Stimulated activated CD4-positive, alpha-beta T cell treated with anti-CD3 and anti-CD28 coated beads, Interleukin-2, amount 100 ng/mL, for 24 hours (primary cell): Measurements from ENCODE around the gene FNIP2.

Source experiments
- DNase-seq, 2 donors: peaks; one replicate each; pipeline ENCODE4 v3.0.0-alpha.2; 2020

Gene FNIP2

GRCh38 chr4:158845311-158846041 lies 76.7 kb downstream of the FNIP2 start:
- DNase-seq: no peak

- DNase-seq: no peak
Observed at GRCh38 chr4:158847535-158847934, 78.7 kb downstream of the FNIP2 start.

DNA sequence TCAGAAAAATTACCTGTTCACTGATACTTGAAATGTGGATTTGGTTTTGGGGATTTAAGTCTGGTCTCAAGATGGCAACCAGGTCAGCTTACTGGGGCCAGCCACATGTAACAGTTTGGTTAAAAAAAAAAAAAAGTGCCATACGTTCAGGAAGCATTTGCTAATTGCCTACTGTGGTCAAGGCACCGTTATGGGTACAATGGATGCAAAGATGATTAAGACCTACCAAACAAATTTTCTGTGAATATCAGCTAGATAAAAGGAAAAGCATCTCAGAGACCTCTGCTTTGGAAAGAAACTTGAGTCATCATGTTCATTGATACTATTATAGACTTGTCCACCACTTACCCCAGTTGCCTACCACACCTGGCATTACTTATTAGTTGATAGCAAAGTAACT lies 80.9 kb downstream of the FNIP2 start:
- DNase-seq: no peak

GRCh38 chr4:158850371-158850770 lies 81.5 kb downstream of the FNIP2 start:
- no peak for DNase-seq

DNA sequence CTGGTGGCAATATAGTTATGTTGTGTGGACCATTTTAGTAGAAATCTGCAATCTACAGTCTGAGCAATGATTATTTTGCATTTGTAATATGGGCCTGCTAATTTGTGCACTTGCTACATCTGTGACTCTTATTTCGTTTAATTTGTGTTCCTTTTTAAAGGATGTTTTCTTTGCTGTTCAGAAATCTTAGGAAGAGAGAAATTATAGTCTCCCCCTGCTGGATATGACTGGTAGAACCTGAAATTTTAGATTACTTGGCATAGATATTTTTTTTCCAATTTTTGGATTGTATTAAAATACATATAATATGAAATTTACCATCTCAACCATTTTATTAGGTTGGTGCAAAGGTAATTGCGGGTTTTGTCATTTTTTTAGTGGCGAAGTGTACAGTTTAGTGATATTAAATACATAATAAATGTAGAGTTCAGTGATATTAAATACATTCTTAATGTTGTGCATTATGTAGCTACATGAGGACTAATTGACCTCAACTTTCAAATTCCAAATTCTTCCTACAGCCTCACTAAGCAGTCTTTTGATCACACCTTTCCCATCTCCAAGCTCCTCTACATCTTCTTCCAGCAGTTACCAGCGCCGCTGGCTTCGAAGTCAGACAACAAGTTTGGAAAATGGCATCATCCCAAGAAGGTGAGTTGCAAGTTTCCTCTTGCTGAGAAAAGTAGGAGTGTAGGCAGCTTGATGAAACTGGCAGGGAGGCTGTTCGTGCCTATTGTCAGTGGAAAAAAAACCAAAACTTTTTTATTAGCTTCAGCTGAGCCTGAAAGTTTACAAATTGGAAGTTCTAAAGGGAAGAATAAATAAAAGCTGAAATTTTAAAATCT lies 82.2 kb downstream of the FNIP2 start:
- no peak for DNase-seq

DNA sequence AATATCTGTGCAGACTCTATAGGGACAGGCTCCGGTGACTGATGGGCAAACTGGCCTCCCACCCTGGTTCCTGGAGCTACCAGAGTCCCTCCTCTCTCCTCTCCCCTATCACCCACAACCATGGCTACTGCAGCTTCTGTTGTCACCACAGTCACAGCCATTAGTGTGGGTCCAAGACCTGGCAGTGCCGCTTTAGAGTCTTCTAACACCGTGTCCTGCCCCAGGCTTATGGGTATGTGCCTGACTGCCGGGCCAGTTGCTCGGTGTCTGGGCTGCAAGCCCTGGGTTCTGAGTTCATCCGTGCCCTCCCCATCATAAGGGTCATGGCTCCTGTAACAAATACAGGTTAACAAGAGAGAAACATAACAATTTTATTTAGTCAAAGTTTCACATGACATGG lies 85.4 kb downstream of the FNIP2 start:
- DNase-seq: no peak

DNA sequence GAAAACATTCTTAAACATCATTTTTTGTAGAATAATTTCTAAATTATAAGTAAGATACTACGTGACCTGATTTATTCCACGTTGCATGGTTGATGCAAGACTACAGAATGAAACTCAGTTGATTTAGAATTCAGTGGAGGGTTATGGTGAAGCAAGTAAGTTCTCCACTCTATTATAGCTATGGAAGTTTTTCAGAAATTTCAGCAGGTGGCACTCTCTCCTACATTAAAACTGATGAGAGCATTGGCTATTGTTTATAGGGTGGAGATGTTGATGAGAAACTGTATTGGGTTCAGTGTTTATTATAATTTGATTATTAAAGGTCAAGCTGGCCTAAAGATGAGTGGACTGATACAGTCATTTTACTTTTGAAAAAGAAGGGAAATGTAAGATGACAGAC lies 88.0 kb downstream of the FNIP2 start:
- DNase-seq: no peak

DNA sequence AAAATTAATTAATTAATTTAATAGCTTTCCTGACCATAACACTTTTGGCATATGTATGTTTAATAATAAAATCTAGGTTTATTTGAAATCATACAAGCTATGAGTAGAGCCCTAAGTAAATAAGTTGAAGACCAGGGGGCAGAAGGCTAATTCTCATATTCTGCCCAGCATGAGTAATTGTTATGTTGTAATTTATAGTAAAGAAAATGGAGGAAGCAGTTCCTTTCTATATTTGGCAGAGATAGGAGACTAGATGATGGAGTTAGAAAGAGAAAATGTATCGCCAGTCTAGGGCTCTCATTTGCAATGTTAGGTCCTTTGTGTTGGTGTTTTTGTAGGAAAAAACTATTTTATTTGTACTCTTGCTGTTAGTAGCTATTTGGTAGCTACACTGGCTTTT lies 89.1 kb downstream of the FNIP2 start:
- no peak for DNase-seq

DNA sequence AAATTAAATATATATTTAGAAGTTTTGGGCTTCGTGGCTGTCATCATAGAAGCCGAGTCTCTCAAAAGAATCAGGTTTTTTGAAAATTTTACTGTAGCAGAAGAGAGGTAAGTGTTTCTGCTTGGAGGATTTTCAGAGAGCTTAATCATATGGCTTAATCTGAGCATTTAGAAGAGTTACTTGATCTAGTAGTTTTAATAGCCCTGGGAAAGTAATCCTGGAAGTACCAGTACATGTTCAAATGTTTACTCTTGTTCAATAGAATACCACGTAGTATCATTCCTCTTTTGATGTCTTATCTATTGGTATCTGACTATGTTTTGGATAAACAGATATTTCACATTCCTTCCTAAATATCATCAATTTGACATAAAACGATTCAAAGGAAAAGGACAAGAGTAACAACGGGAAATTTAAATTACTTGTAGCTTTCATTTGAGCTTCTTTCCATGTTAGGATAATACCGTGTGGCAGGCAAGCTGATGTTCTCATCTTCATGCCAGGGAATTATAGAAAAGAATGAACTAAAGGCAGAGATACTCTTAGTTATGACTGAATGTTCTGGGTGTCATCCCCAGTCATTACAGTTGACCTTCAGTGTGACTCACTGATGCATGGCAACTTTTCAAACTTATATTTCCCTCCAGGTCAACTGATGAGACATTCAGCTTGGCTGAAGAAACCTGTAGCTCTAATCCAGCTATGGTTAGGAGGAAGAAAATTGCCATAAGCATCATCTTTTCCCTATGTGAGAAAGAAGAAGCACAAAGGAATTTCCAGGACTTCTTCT lies 89.8 kb downstream of the FNIP2 start:
- DNase-seq: no peak

- no peak for DNase-seq
Observed at GRCh38 chr4:158859661-158860060, 90.8 kb downstream of the FNIP2 start.

DNA sequence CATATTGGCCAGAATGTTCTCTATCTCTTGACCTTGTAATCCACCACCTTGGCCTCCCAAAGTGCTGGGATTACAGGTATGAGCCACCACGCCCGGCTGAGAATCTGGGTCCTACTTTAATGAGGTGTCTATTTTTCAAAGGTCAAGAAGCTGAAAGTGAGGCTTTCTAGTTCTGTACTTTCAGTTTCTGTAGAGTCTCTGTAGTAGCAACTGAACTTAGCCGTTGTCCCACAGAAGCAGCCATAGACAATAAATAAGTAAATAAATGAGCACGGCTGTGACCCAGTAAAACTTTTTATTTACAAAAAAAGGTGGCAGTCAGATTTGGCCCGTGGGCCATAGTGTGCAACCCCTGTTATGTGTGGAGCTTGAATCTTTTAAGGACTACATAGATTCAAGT lies 92.0 kb downstream of the FNIP2 start:
- DNase-seq: no peak

- no peak for DNase-seq
Observed at GRCh38 chr4:158861281-158861680, 92.5 kb downstream of the FNIP2 start.

DNA sequence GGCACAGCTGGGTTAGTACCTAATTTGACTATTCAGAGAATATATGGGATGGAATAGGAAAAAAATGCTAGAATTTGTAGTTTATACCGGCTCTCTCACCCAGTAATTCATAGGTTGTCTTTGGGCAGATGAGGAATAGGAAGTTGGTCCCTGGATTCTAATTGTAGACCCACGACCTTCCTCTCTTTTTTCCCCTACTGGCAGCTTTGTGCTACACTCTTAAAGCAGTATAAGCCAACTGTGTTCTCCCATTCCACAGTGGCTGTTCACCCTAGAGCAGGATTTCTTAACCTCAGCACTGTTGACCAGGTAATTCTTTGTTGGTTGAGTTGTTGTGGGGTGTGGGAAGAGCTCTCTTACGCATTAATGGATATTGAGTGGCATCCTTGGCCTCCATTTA lies 92.9 kb downstream of the FNIP2 start:
- DNase-seq: no peak

- DNase-seq: no peak
Observed at GRCh38 chr4:158863296-158863695, 94.5 kb downstream of the FNIP2 start.

GRCh38 chr4:158865520-158866177 lies 96.8 kb downstream of the FNIP2 start:
- DNase-seq: no peak

DNA sequence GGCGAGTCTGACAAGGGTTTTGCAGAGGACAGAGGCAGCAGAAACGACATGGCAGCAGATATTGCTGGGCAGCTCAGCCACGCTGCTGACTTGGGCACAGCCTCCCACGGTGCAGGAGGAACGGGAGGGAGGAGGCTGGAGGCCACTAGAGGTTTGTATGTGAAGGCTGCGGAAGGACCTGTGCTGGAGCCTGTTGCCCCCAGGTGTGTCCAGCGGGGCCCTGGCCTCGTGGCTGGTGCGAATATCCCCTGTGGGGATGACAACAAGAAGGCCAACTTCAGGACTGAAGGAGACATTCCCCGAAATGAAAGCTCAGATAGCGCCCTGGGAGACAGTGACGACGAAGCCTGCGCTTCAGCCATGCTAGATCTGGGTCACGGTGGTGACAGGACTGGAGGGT lies 100.2 kb downstream of the FNIP2 start:
- DNase-seq: no peak

DNA sequence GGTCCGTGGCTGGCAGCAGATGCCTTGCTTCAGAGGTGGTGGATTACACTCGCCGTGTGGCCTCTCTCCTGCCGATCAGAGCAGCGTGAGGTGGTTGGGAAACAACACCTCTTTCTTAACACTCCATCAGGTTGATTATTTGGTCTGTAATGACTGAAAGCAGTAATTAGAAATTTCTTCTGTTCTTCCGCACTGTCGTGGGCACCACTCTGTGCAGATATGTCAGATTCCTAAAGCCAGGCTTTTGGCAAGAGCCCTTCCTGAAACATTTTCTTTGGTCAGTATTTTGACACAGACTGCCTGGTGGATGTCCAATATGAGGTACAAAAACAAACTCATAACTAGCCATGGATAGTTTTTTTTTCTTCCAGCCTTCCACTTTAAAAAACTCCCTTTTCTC lies 100.9 kb downstream of the FNIP2 start:
- no peak for DNase-seq

DNA sequence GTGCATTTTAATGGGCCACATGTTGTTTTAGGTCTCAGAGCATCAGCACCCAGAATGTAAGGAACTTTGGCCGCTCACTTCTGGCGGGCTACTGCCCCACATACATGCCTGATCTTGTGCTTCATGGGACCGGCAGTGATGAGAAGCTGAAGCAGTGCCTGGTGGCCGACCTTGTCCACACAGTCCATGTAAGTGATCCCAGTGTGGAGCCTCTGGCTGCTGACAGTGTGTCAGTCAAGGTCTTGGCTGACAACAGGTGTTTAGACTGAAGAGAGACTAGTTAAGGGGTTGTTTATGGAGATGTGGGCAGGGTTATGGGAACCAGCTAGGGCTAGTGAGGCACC lies 101.4 kb downstream of the FNIP2 start:
- DNase-seq: no peak

DNA sequence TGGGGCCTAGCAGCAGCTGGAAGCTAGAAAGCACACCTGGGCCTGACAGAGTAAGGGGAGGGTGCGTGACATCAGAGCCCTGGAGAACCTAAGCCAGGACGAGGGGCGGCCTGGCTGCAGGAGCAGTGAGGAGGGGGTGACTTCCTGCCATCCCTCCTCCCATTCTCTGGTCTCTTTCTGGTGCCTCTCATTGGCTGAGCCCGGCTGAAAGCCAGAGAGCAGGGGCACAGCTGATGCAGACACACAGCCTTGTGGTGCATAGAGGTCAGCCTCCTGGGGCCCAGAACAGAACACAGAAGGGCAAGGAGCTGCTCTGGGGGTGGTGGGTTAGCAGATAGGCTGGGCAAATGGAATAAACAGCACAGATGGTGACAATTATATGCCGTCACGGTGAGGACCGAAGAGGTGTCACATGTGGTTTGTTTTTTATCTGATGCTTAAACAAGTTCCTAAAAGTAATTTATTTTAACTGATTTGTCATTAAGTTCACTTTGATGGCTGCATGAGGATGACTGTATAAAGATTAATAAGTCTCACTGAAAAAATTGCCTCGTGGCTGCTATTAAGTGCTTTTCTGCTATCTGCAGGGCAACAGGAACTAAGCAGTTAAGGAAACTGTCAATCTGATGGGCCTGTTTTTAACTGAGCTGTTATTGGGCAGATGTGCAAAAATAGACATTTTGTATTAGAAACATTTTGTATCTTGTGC lies 102.0 kb downstream of the FNIP2 start:
- no peak for DNase-seq

- no peak for DNase-seq
Observed at GRCh38 chr4:158871335-158871724, 102.5 kb downstream of the FNIP2 start.

DNA sequence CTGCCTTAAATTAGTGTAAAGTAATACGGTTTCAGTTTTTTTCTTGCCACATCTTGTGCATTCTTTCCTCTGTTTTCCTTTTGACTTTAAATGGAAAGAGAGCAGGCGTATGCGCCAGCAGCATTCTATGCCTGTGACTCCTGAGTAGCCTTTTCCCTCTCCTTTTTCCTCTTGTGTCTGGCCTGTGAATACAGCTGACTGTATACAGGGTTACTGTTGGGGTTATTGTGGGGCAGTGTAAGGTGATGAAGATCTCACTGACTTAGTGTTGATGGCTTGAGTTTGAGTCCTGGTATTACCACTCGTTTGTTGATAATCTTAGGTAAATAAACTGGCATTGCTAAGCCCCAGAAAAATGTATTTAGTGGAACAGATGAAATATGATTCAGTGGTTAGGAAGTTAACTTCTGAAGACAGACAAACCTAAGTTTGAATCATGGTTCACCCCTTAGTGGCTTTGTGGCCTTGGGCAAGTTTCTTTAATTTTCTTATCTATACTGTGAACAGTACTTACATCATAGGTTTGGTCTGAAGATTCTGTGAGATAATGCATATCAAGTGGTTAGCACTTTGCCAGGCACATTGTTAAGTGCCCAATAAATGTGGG lies 105.1 kb downstream of the FNIP2 start:
- no peak for DNase-seq

- no peak for DNase-seq
Observed at GRCh38 chr4:158875026-158875425, 106.2 kb downstream of the FNIP2 start.
